K562 (cell line): ENCODE results near the gene TOM1L2. TPM values are rescaled to one million over a fixed set of nuclear protein-coding genes. Genes with fewer than 3 reads are reported as not detected.

Source experiments
- ATAC-seq: fragments of 200-7000 bp; cut with Tn5 transposase; 3 replicates; pipeline ENCODE4 v1.9.1; 2020; ENCODE audit warnings: moderate library complexity
- BruUV-seq: library from RNA; stranded (reverse); fragments of 400-500 nt; replicated peaks from 2 replicates; lab custom pipeline; 2021; lab: Mats Ljungman, UMichigan
- CTCF ChIA-PET: fragments of 300-600 bp; formaldehyde crosslinking; extraction: SDS; loops from one replicate; lab custom pipeline; 2021; ENCODE audit warnings: low intra/inter-chr PET ratio; lab: Yijun Ruan, JAX
- POLR2A ChIA-PET: fragments of 300-600, 350-650 bp; sonication (Branson Sonifier 250); formaldehyde crosslinking; extraction: SDS; loops from one replicate; lab custom pipeline; 2021; ENCODE audit warnings: antibody characterized with exemption, inconsistent platforms; lab: Yijun Ruan, JAX
- DNase-seq, 4 experiments: peaks; one replicate each; pipeline versions ENCODE4 v3.0.0 to v3.0.0-alpha.2; 2011 to 2018; ENCODE audit warnings: low spot score in 3 of 4, mixed read lengths in 3 of 4; ENCODE audit errors: extremely low read depth in 1 of 4
- FAIRE-seq: peaks from 2 replicates; lab custom pipeline; 2011; peaks lifted over from hg19 to GRCh38; lab: Jason Lieb, UNC
- H2AFZ ChIP-seq: 2 replicates; pipeline ENCODE4 v1.6.0; 2011; ENCODE audit warnings: low read depth, low read length, control low read depth, inconsistent platforms
- H3K27ac ChIP-seq: fragments of 200-600 bp; 3 replicates; pipeline ENCODE4 v1.8.0; 2011; ENCODE audit warnings: low read depth, mild to moderate bottlenecking, control low read depth, inconsistent platforms, low read length, moderate library complexity, mixed read lengths; ENCODE audit errors: extremely low read depth
- H3K27me3 ChIP-seq, 2 experiments: fragments of 300-600 bp in 1 of 2; 2 replicates in 1 of 2; 3 replicates in 1 of 2; pipeline versions ENCODE4 v1.6.0 to v1.8.0; 2011; ENCODE audit warnings: inconsistent platforms in 2 of 2, low read length in 2 of 2, mild to moderate bottlenecking in 1 of 2, mixed read lengths in 1 of 2, moderate library complexity in 1 of 2; ENCODE audit not compliant: control insufficient read depth in 2 of 2, insufficient read depth in 2 of 2
- H3K36me3 ChIP-seq: fragments of 300-600 bp; 3 replicates; pipeline ENCODE4 v1.8.0; 2011; ENCODE audit warnings: mild to moderate bottlenecking, low read length, inconsistent platforms; ENCODE audit not compliant: control insufficient read depth, insufficient read depth
- H3K4me1 ChIP-seq, 2 experiments: fragments of 200-600 bp in 1 of 2; replicated peaks in 1 of 2; 2 replicates in 1 of 2; 3 replicates in 1 of 2; pipeline versions ENCODE4 v1.5.1 to v1.8.0; 2011; ENCODE audit warnings: inconsistent platforms in 2 of 2, low read length in 2 of 2, mild to moderate bottlenecking in 1 of 2, mixed read lengths in 1 of 2, moderate library complexity in 1 of 2; ENCODE audit not compliant: control insufficient read depth in 2 of 2, insufficient read depth in 2 of 2
- H3K4me2 ChIP-seq: 2 replicates; pipeline ENCODE4 v1.6.1; 2011; ENCODE audit warnings: low read length, control low read depth, inconsistent platforms, mixed read lengths; ENCODE audit not compliant: insufficient read depth
- H3K4me3 ChIP-seq: fragments of 200-600 bp; sonication (generic), shearing (Covaris generic); 2 replicates; pipeline ENCODE4 v1.5.1; 2016; ENCODE audit warnings: control low read depth, inconsistent platforms
- H3K79me2 ChIP-seq: fragments of 200-600 bp; 3 replicates; pipeline ENCODE4 v1.8.0; 2011; ENCODE audit warnings: low read length, inconsistent platforms; ENCODE audit not compliant: control insufficient read depth, insufficient read depth
- H3K9ac ChIP-seq, 2 experiments: 2 replicates each; pipeline versions ENCODE4 v1.6.0 to v1.6.1; 2011; ENCODE audit warnings: low read depth in 2 of 2, low read length in 2 of 2, control low read depth in 1 of 2, inconsistent platforms in 1 of 2, mild to moderate bottlenecking in 1 of 2, mixed read lengths in 1 of 2; ENCODE audit not compliant: insufficient read depth in 1 of 2
- H3K9me1 ChIP-seq: one replicate; pipeline ENCODE4 v1.6.0; 2011; ENCODE audit warnings: inconsistent platforms, mild to moderate bottlenecking, low read length, moderate library complexity; ENCODE audit not compliant: control insufficient read depth, insufficient read depth
- H3K9me3 ChIP-seq: replicated peaks from 2 replicates; pipeline ENCODE4 v1.5.1; 2011; ENCODE audit warnings: low read depth, low read length, inconsistent platforms; ENCODE audit not compliant: control insufficient read depth, insufficient read depth
- H4K20me1 ChIP-seq: replicated peaks from 2 replicates; pipeline ENCODE4 v1.6.1; 2011; ENCODE audit warnings: low read length, inconsistent platforms, mixed read lengths; ENCODE audit not compliant: control insufficient read depth, insufficient read depth
- ARID1B ChIP-seq: fragments of 450-650 bp; IDR thresholded peaks from 2 replicates; pipeline ENCODE4 v1.6.1; 2016; ENCODE audit warnings: antibody characterized with exemption, mild to moderate bottlenecking, inconsistent platforms
- CHCHD3 ChIP-seq: fragments of 250-450 bp; sonication (Bioruptor Pico); IDR thresholded peaks from 2 replicates; pipeline ENCODE4 v2.1.2; 2022; ENCODE audit warnings: mild to moderate bottlenecking
- DPF2 ChIP-seq: fragments of 450-650 bp; IDR thresholded peaks from 2 replicates; pipeline ENCODE4 v1.6.1; 2016
- FOXJ3 ChIP-seq: sonication (generic); formaldehyde crosslinking; IDR thresholded peaks from 2 replicates; pipeline ENCODE4 v1.4.0; 2020; ENCODE audit warnings: mild to moderate bottlenecking, missing genetic modification reagents
- KLF13 ChIP-seq: fragments of 450-650 bp; IDR thresholded peaks from 2 replicates; pipeline ENCODE4 v1.6.1; 2016; ENCODE audit warnings: missing genetic modification characterization, low read depth, mild to moderate bottlenecking, missing compliant biosample characterization, moderate library complexity, borderline replicate concordance
- NCOA4 ChIP-seq: fragments of 450-650 bp; IDR thresholded peaks from 2 replicates; pipeline ENCODE4 v1.6.1; 2018; ENCODE audit warnings: mild to moderate bottlenecking; ENCODE audit not compliant: partially characterized antibody
- NELFE ChIP-seq: IDR thresholded peaks from 2 replicates; pipeline ENCODE4 v1.6.1; 2011; ENCODE audit warnings: mild to moderate bottlenecking; ENCODE audit not compliant: insufficient read depth, insufficient read length
- POLR2G ChIP-seq: fragments of 200-400 bp; formaldehyde crosslinking; IDR thresholded peaks from 2 replicates; pipeline ENCODE4 v1.6.1; 2017; ENCODE audit warnings: low read depth, mild to moderate bottlenecking, antibody characterized with exemption, low read length, moderate library complexity
- RBM39 ChIP-seq: fragments of 200-400 bp; formaldehyde crosslinking; optimal IDR thresholded peaks from 2 replicates; pipeline ENCODE3; 2018; ENCODE audit warnings: low read depth, low read length
- SOX6 ChIP-seq: fragments of 450-650 bp; IDR thresholded peaks from 2 replicates; pipeline ENCODE4 v1.6.1; 2014; ENCODE audit warnings: mild to moderate bottlenecking
- USF2 ChIP-seq: sonication (generic); formaldehyde crosslinking; IDR thresholded peaks from 2 replicates; pipeline ENCODE4 v1.5.0; 2020; ENCODE audit warnings: missing genetic modification reagents
- YBX1 ChIP-seq: fragments of 450-650 bp; IDR thresholded peaks from 2 replicates; pipeline ENCODE4 v1.7.1; 2016; ENCODE audit warnings: mild to moderate bottlenecking
- ZNF384 ChIP-seq: IDR thresholded peaks from 2 replicates; pipeline ENCODE4 v1.6.1; 2012; ENCODE audit warnings: low read depth, low read length, improper control_type of control experiment
- ZNF41 ChIP-seq: fragments of 250-450 bp; sonication (Bioruptor Pico); conservative IDR thresholded peaks from 2 replicates; pipeline ENCODE4 v1.4.0; 2020; ENCODE audit warnings: mild to moderate bottlenecking
- ZNF717 ChIP-seq: fragments of 250-450 bp; sonication (Bioruptor Pico); IDR thresholded peaks from 2 replicates; pipeline ENCODE4 v1.5.0; 2021
- ZNF76 ChIP-seq: fragments of 250-450 bp; sonication (Bioruptor Pico); IDR thresholded peaks from 2 replicates; pipeline ENCODE4 v1.4.0; 2020; ENCODE audit warnings: mild to moderate bottlenecking, moderate library complexity, borderline replicate concordance
- ZNF764 ChIP-seq: fragments of 250-450 bp; sonication (Bioruptor Pico); IDR thresholded peaks from 2 replicates; pipeline ENCODE4 v1.4.0; 2020; ENCODE audit warnings: low read depth, mild to moderate bottlenecking, moderate library complexity
- ZNF766 ChIP-seq: fragments of 200-800 bp; sonication (Bioruptor generic); conservative IDR thresholded peaks from 2 replicates; pipeline ENCODE4 v1.6.1; 2016; ENCODE audit warnings: missing genetic modification characterization, missing compliant biosample characterization
- ZNF780A ChIP-seq: fragments of 250-450 bp; sonication (Bioruptor Pico); IDR thresholded peaks from 2 replicates; pipeline ENCODE4 v1.5.0; 2021; ENCODE audit warnings: mild to moderate bottlenecking
- WGBS: fragments of 100-300 bp; shearing (Covaris generic); methylation state at CpG from one replicate; pipeline ENCODE4 v1.1.6; 2016; ENCODE audit warnings: low coverage, mixed read lengths; ENCODE audit not compliant: insufficient coverage; ENCODE audit errors: missing lambda C conversion rate; 5-methylcytosine and 5-hydroxymethylcytosine counted together
- in situ Hi-C: fragments of 300-500 bp; cut with MboI; formaldehyde crosslinking; loops from 4 replicates; pipeline ENCODE4 v1.15.0; 2018; ENCODE audit warnings: inconsistent platforms, mixed read lengths
- intact Hi-C: fragments of 100-400 bp; cut with micrococcal nuclease; formaldehyde crosslinking; loops from 2 replicates; pipeline ENCODE4 v1.14.2; 2022
- polyA plus RNA-seq, 8 experiments: library from polyadenylated mRNA; depleted of rRNA in 4 of 8; stranded (reverse) in 5 of 8; unstranded in 3 of 8; fragments of >200 nt; fragmentation: Nextera tagmentation in 2 of 8; fragmentation: Illumina TruSeq in 1 of 8; extraction: Ambion mirVana in 2 of 8; extraction: Trizol in 1 of 8; gene quantifications; 2 replicates each; pipeline versions ENCODE4 v1.2.1 to v1.2.3, GENCODE V29; 2011 to 2014; ENCODE audit warnings: inconsistent platforms in 1 of 8, missing spikeins in 1 of 8
- total RNA-seq, 7 experiments: library from RNA; depleted of rRNA in 6 of 7; stranded (reverse); fragments of >200 nt in 6 of 7; fragmentation: Illumina TruSeq in 2 of 7; extraction: Trizol in 2 of 7; gene quantifications; 2 replicates each; pipeline versions ENCODE4 v1.2.1 to v1.2.3, GENCODE V29; 2011 to 2021; ENCODE audit warnings: low replicate concordance in 1 of 7

The TOM1L2 gene
- total and polyA plus RNA-seq, 9 of the 15 experiments (the other 6 are each of a cell fraction or from before 2014, with no cell fraction given), result 0.07 to 6.0 (median 2.5) TPM

GRCh38 chr17:17833658-17834357 is 138.4 kb downstream of the TOM1L2 start:
- ChIA-PET CTCF (interaction anchor here (0.6 to 0.7 kb wide), 2 partner anchors 24 to 345 kb away, joined by 3 read pairs; no protein-coding TSS in a partner anchor), POLR2A (interaction anchor here (0.7 to 6.7 kb wide), 4 partner anchors 8 to 141 kb away, joined by 3 to 102 read pairs (median 6); no protein-coding TSS in a partner anchor)
- DNase-seq (no peak), FAIRE-seq (no peak), ATAC-seq (no peak)
- H3K9me3 ChIP-seq, result no peaks in the 10 kb centered on the region
- H3K4me1 ChIP-seq, result peaks cover 48 to 56% of the 10 kb centered on the region in 2 experiments
- intact Hi-C loops (no loop called here), in situ Hi-C loops (no loop called here)
- 48% methylated on average over 6 of the region's 8 CpGs for WGBS
- no peak overlapping the region for H2AFZ ChIP-seq
- H4K20me1 ChIP-seq, result peaks cover 22% of the 10 kb centered on the region; the same call in 1 of the 2 replicates
- peaks cover 91% of the 10 kb centered on the region for H3K79me2 ChIP-seq
- H3K27ac ChIP-seq, result peak overlapping the region; percentile 100
- peaks cover 56% of the 10 kb centered on the region; the same call in 2 of the 3 replicates for H3K36me3 ChIP-seq
- no peaks in the 10 kb centered on the region for H3K9me1 ChIP-seq
- peak overlapping the region; percentile 94 for H3K4me3 ChIP-seq
- H3K27me3 ChIP-seq, result no peaks in the 10 kb centered on the region
- peak overlapping the region; percentile 96 for H3K4me2 ChIP-seq
- H3K9ac ChIP-seq, result peak overlapping the region in 1 of 2 experiments; percentile 99; a peak in 2 of 4 replicates
- no TSS peak for BruUV-seq
- TF ChIP-seq ARID1B (0 out of 2 replicates have a peak, but pooled peaks have one; percentile 13), ZNF717 (CRISPR knock-in tag) (no peak), DPF2 (peak; percentile 18; the same call in 1 of the 2 replicates), NELFE (no peak), RBM39 (no peak), CHCHD3 (CRISPR knock-in tag) (no peak), ZNF780A (CRISPR knock-in tag) (no peak), KLF13 (no peak), USF2 (CRISPR knock-in tag) (no peak), NCOA4 (no peak), SOX6 (no peak), ZNF41 (CRISPR knock-in tag) (no peak), POLR2G (no peak), ZNF764 (CRISPR knock-in tag) (no peak), ZNF766 (no peak), FOXJ3 (CRISPR knock-in tag) (no peak), ZNF384 (peak; percentile 50; the same call in 1 of the 2 replicates), ZNF76 (no peak), YBX1 (no peak)
